ENCODE measurements around the gene KIAA1549. TPM values are rescaled to one million over a fixed set of nuclear protein-coding genes. Genes with fewer than 3 reads are reported as not detected.

Gene KIAA1549
- total RNA-seq, 2 donors from 2014 or later, result 3.7 to 8.8 TPM

GRCh38 chr7:138822867-138823535, 158.2 kb downstream of the KIAA1549 start:
- DNase-seq (ENCODE audit: low spot score), result no peak
- intact Hi-C loops (cut with DNase I), result no loop called here
- H3K36me3 ChIP-seq, result no peaks in the 10 kb centered on the region
- no peak overlapping the region for H3K4me3 ChIP-seq
- no peaks in the 10 kb centered on the region for H3K4me1 ChIP-seq (replicated peaks)
- H3K27ac ChIP-seq, result no peak overlapping the region
- whole genome bisulfite sequencing, result 96% methylated on average over 11 of the region's 11 CpGs
- no peaks in the 10 kb centered on the region for H3K27me3 ChIP-seq (replicated peaks; ENCODE audit: insufficient read depth)
- TF ChIP-seq POLR2AphosphoS5 (IDR thresholded peaks at IDR 0.05), result no peak
- no peak for TF ChIP-seq CTCF (IDR thresholded peaks at IDR 0.05)
- TF ChIP-seq POLR2A (IDR thresholded peaks at IDR 0.05), result no peak
- H3K9me3 ChIP-seq, result no peaks in the 10 kb centered on the region

GRCh38 chr7:138821912-138822311, 159.3 kb downstream of the KIAA1549 start:
- Histone ChIP-seq H3K9me3 (no peaks in the 10 kb centered on the region), H3K27me3 (replicated peaks; ENCODE audit: insufficient read depth) (no peaks in the 10 kb centered on the region), H3K4me1 (replicated peaks) (no peaks in the 10 kb centered on the region), H3K27ac (no peak overlapping the region), H3K4me3 (no peak overlapping the region), H3K36me3 (no peaks in the 10 kb centered on the region)
- no peak for TF ChIP-seq POLR2A (IDR thresholded peaks at IDR 0.05)
- TF ChIP-seq CTCF (IDR thresholded peaks at IDR 0.05), result no peak
- TF ChIP-seq POLR2AphosphoS5 (IDR thresholded peaks at IDR 0.05), result no peak
- intact Hi-C loops (cut with DNase I), result no loop called here
- DNase-seq (ENCODE audit: low spot score), result no peak
- 91% methylated on average over 7 of the region's 7 CpGs for WGBS

GRCh38 chr7:138819625-138820024, 161.6 kb downstream of the KIAA1549 start:
- H3K27ac ChIP-seq, result no peak overlapping the region
- H3K27me3 ChIP-seq (replicated peaks; ENCODE audit: insufficient read depth), result no peaks in the 10 kb centered on the region
- H3K4me1 ChIP-seq (replicated peaks), result no peaks in the 10 kb centered on the region
- intact Hi-C loops (cut with DNase I), result no loop called here
- DNase-seq (ENCODE audit: low spot score), result no peak
- 78% methylated on average over 3 of the region's 3 CpGs for WGBS
- TF ChIP-seq CTCF (IDR thresholded peaks at IDR 0.05) (no peak), POLR2AphosphoS5 (IDR thresholded peaks at IDR 0.05) (no peak), POLR2A (IDR thresholded peaks at IDR 0.05) (no peak)
- no peaks in the 10 kb centered on the region for H3K9me3 ChIP-seq
- no peak overlapping the region for H3K4me3 ChIP-seq
- no peaks in the 10 kb centered on the region for H3K36me3 ChIP-seq

GRCh38 chr7:138816650-138817049, 164.5 kb downstream of the KIAA1549 start:
- TF ChIP-seq POLR2AphosphoS5 (IDR thresholded peaks at IDR 0.05) (no peak), CTCF (IDR thresholded peaks at IDR 0.05) (no peak), POLR2A (IDR thresholded peaks at IDR 0.05) (no peak)
- H3K4me3 ChIP-seq, result no peak overlapping the region
- no peaks in the 10 kb centered on the region for H3K36me3 ChIP-seq
- no peak overlapping the region for H3K27ac ChIP-seq
- DNase-seq (ENCODE audit: low spot score), result no peak
- H3K27me3 ChIP-seq (replicated peaks; ENCODE audit: insufficient read depth), result no peaks in the 10 kb centered on the region
- no peaks in the 10 kb centered on the region for H3K9me3 ChIP-seq
- intact Hi-C loops (cut with DNase I), result no loop called here
- 86% methylated on average over 1 of the region's 1 CpG for WGBS
- no peaks in the 10 kb centered on the region for H3K4me1 ChIP-seq (replicated peaks)

- DNase-seq (ENCODE audit: low spot score), result no peak
- no peaks in the 10 kb centered on the region for H3K9me3 ChIP-seq
- 89% methylated on average over 1 of the region's 1 CpG for WGBS
- intact Hi-C loops (cut with DNase I), result no loop called here
- H3K36me3 ChIP-seq, result no peaks in the 10 kb centered on the region
- H3K27me3 ChIP-seq (replicated peaks; ENCODE audit: insufficient read depth), result no peaks in the 10 kb centered on the region
- H3K4me1 ChIP-seq (replicated peaks), result no peaks in the 10 kb centered on the region
- no peak overlapping the region for H3K4me3 ChIP-seq
- no peak overlapping the region for H3K27ac ChIP-seq
- TF ChIP-seq CTCF (IDR thresholded peaks at IDR 0.05), result no peak
- no peak for TF ChIP-seq POLR2AphosphoS5 (IDR thresholded peaks at IDR 0.05)
- no peak for TF ChIP-seq POLR2A (IDR thresholded peaks at IDR 0.05)
Observed at GRCh38 chr7:138814816-138815332, 166.3 kb downstream of the KIAA1549 start.
